SK-N-SH treated with all-trans-retinoic acid at 6 μM for 48 hours (cell line): Measurements from ENCODE around the gene ROBO1.

Source experiments
- GLIS3 ChIP-seq: fragments of 250-450 bp; sonication (Bioruptor Pico); IDR thresholded peaks from 2 replicates; pipeline ENCODE4 v1.5.0; 2020; ENCODE audit warnings: mild to moderate bottlenecking, moderate library complexity
- ISL1 ChIP-seq: fragments of 250-450 bp; sonication (Bioruptor Pico); IDR thresholded peaks from 2 replicates; pipeline ENCODE4 v2.1.2; 2022; ENCODE audit warnings: mild to moderate bottlenecking, moderate library complexity
- TOX ChIP-seq: fragments of 250-450 bp; sonication (Bioruptor Pico); IDR thresholded peaks from 2 replicates; pipeline ENCODE4 v1.8.0; 2021; ENCODE audit warnings: mild to moderate bottlenecking, moderate library complexity, borderline replicate concordance
- ZFP3 ChIP-seq: fragments of 250-450 bp; sonication (Bioruptor Pico); IDR thresholded peaks from 2 replicates; pipeline ENCODE4 v1.5.0; 2020; ENCODE audit warnings: mild to moderate bottlenecking, moderate library complexity
- ZNF8 ChIP-seq: fragments of 450-650 bp; formaldehyde crosslinking; IDR thresholded peaks from 2 replicates; pipeline ENCODE4 v1.5.0; 2020; ENCODE audit warnings: mild to moderate bottlenecking, moderate library complexity

GRCh38 chr3:78726545-78726944 lies 1041.3 kb downstream of the ROBO1 start:
- TF ChIP-seq ISL1 (CRISPR knock-in tag) (no peak), ZNF8 (CRISPR knock-in tag) (no peak), ZFP3 (CRISPR knock-in tag) (no peak), TOX (CRISPR knock-in tag) (no peak), GLIS3 (CRISPR knock-in tag) (no peak)
